Measurements from ENCODE around the gene ADSS1.

GRCh38 chr14:104750056-104750752 is 26.2 kb downstream of the ADSS1 start:
- TF ChIP-seq CTCF (optimal IDR thresholded peaks at IDR 0.05 in 1 of 3, IDR thresholded peaks at IDR 0.05 in 1 of 3, conservative IDR thresholded peaks at IDR 0.05 in 1 of 3; ENCODE audit: extremely low read depth in 1 of 3, insufficient read depth in 2 of 3, low read length in 3 of 3) (no peak), EZH2 (IDR thresholded peaks at IDR 0.05; ENCODE audit: low read length) (no peak)

Measured in keratinocyte (primary cell).